GM12878 (cell line): ENCODE measurements around the gene CHRNE. TPM values are rescaled to one million over a fixed set of nuclear protein-coding genes. Genes with fewer than 3 reads are reported as not detected.
"Not testable (repeated sequence)": the region's sequence is repeated elsewhere in the genome, so short reads cannot be mapped to it uniquely, and the experiment has no call there.

Experiments
- ATAC-seq: fragments of 200-7000 bp; cut with Tn5 transposase; 3 replicates; pipeline ENCODE4 v1.9.1; 2020; ENCODE audit warnings: mild to moderate bottlenecking, moderate library complexity
- BruUV-seq: library from RNA; stranded (reverse); fragments of 400-500 nt; replicated peaks from 2 replicates; lab custom pipeline; 2021; lab: Mats Ljungman, UMichigan
- CTCF ChIA-PET: fragments of 300-600 bp; sonication (Branson Sonifier 250); formaldehyde crosslinking; extraction: SDS; loops from one replicate; lab custom pipeline; 2021; ENCODE audit warnings: inconsistent platforms; lab: Yijun Ruan, JAX
- POLR2A ChIA-PET: fragments of 350-600 bp; formaldehyde crosslinking; extraction: SDS; loops from one replicate; lab custom pipeline; 2021; ENCODE audit warnings: inconsistent platforms; lab: Charles Lee
- RAD21 ChIA-PET: fragments of 300-600 bp; sonication (Branson Sonifier 250); formaldehyde crosslinking; loops from one replicate; lab custom pipeline; 2023; ENCODE audit warnings: antibody characterized with exemption; ENCODE audit not compliant: unreplicated experiment; lab: Charles Lee
- SMC1A ChIA-PET: fragments of 300-600 bp; sonication (Branson Sonifier 250); formaldehyde crosslinking; loops from one replicate; lab custom pipeline; 2023; ENCODE audit not compliant: unreplicated experiment, uncharacterized antibody; lab: Charles Lee
- DNase-seq: peaks from one replicate; pipeline ENCODE4 v3.0.0-alpha.2; 2011; ENCODE audit warnings: low read depth, low spot score
- FAIRE-seq: peaks from 3 replicates; lab custom pipeline; 2011; peaks lifted over from hg19 to GRCh38; lab: Jason Lieb, UNC
- H2AFZ ChIP-seq: 2 replicates; pipeline ENCODE4 v1.6.0; 2011; ENCODE audit warnings: low read depth, low read length, control low read depth; ENCODE audit not compliant: control insufficient read depth
- H3K27ac ChIP-seq: 2 replicates; pipeline ENCODE4 v1.5.1; 2011; ENCODE audit warnings: control low read depth; ENCODE audit not compliant: control insufficient read depth, insufficient read depth
- H3K27me3 ChIP-seq, 2 experiments: replicated peaks in 1 of 2; 2 replicates each; pipeline versions ENCODE4 v1.6.0 to v1.6.1; 2011; ENCODE audit warnings: low read length in 1 of 2; ENCODE audit not compliant: control insufficient read depth in 2 of 2, insufficient read depth in 2 of 2
- H3K36me3 ChIP-seq, 2 experiments: 2 replicates each; pipeline ENCODE4 v1.5.1; 2011; ENCODE audit warnings: low read length in 1 of 2; ENCODE audit not compliant: control insufficient read depth in 2 of 2, insufficient read depth in 2 of 2
- H3K4me1 ChIP-seq: 2 replicates; pipeline ENCODE4 v1.6.1; 2011; ENCODE audit warnings: mild to moderate bottlenecking, low read length, moderate library complexity, mixed read lengths; ENCODE audit not compliant: control insufficient read depth, insufficient read depth
- H3K4me2 ChIP-seq: 2 replicates; pipeline ENCODE4 v1.6.0; 2011; ENCODE audit warnings: control low read depth; ENCODE audit not compliant: control insufficient read depth, insufficient read depth
- H3K4me3 ChIP-seq: fragments of 200-600 bp; sonication (generic); 2 replicates; pipeline ENCODE4 v1.5.1; 2016
- H3K79me2 ChIP-seq: 2 replicates; pipeline ENCODE4 v1.6.0; 2011; ENCODE audit warnings: low read length; ENCODE audit not compliant: control insufficient read depth, insufficient read depth
- H3K9ac ChIP-seq: 2 replicates; pipeline ENCODE4 v1.8.0; 2011; ENCODE audit warnings: low read length, control low read depth, mixed read lengths; ENCODE audit not compliant: control insufficient read depth, insufficient read depth
- H3K9me3 ChIP-seq: replicated peaks from 3 replicates; pipeline ENCODE4 v1.5.1; 2011; ENCODE audit warnings: mild to moderate bottlenecking, low read length; ENCODE audit not compliant: control insufficient read depth, insufficient read depth
- H4K20me1 ChIP-seq: 2 replicates; pipeline ENCODE4 v1.6.0; 2011; ENCODE audit not compliant: control insufficient read depth, insufficient read depth
- CBFB ChIP-seq: IDR thresholded peaks from 2 replicates; pipeline ENCODE4 v1.6.1; 2016; ENCODE audit warnings: antibody characterized with exemption, low read depth
- MTA3 ChIP-seq: IDR thresholded peaks from 2 replicates; pipeline ENCODE4 v1.6.1; 2012; ENCODE audit warnings: low read length, inconsistent platforms, borderline replicate concordance
- WGBS: methylation state at CpG from one replicate; pipeline ENCODE4 v1.1.6; 2016; ENCODE audit warnings: low lambda C conversion rate; ENCODE audit not compliant: insufficient replicate concordance, insufficient coverage; ENCODE audit errors: missing lambda C conversion rate; 5-methylcytosine and 5-hydroxymethylcytosine counted together
- in situ Hi-C: fragments of 300-500 bp; cut with MboI; formaldehyde crosslinking; loops from 9 replicates; pipeline ENCODE4 v1.14.3; 2018; ENCODE audit warnings: mixed read lengths
- intact Hi-C: fragments of 100-400 bp; cut with micrococcal nuclease; formaldehyde crosslinking; loops from one replicate; pipeline ENCODE4 v1.14.2; 2022; ENCODE audit not compliant: unreplicated experiment
- polyA plus RNA-seq, 11 experiments: library from polyadenylated mRNA; depleted of rRNA in 4 of 11; unstranded in 6 of 11; stranded (reverse) in 5 of 11; fragments of >200 nt; fragmentation: Nextera tagmentation in 4 of 11; fragmentation: Illumina TruSeq in 1 of 11; extraction: Ambion mirVana in 4 of 11; extraction: Trizol in 1 of 11; gene quantifications; 1 replicate in 1 of 11; 2 replicates in 10 of 11; pipeline versions ENCODE4 v1.2.1 to v1.2.3, GENCODE V29; 2011 to 2016; ENCODE audit warnings: inconsistent platforms in 2 of 11, missing spikeins in 2 of 11, low read depth in 1 of 11
- total RNA-seq, 4 experiments: library from RNA; depleted of rRNA in 3 of 4; stranded (reverse); fragments of >200 nt in 3 of 4; fragmentation: Illumina TruSeq in 1 of 4; extraction: Trizol in 1 of 4; gene quantifications; 2 replicates each; pipeline versions ENCODE4 v1.2.1 to v1.2.3, GENCODE V29; 2013 to 2021
- TF ChIP-seq, protein P1 (sequence below): IDR thresholded peaks from 2 replicates; pipeline ENCODE4 v1.6.1; 2012; ENCODE audit warnings: mild to moderate bottlenecking, low read depth, low read length

Gene CHRNE
- total and polyA plus RNA-seq, 10 of the 15 experiments (the other 5 are each of a cell fraction or from before 2014, with no cell fraction given) = 0.05 to 0.11 (median 0.08) TPM; not detected in 6

DNA sequence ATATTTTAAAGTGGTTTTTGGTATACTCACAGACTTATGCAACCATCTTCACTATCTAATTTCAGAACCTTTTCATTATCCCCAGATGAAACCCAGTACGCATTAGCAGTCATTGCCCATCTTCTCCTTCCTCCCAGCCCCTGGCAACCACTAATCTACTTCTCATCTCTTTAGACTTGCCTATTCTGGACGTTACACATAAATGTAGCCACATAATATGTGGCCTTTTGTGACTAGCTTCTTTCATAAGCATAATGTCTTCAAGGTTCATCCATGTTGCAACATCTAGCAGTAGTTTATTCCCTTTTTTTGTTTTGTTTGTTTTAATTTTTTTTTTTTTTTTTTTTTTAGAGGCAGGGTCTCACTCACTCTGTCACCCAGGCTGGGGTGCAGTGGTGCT lies 32.0 kb downstream of the CHRNE start:
- 67% methylated on average over 2 of the region's 2 CpGs for WGBS
- no peaks in the 10 kb centered on the region for H3K9me3 ChIP-seq
- FAIRE-seq (no peak), ATAC-seq (no peak), DNase-seq (no peak)
- H3K4me3 ChIP-seq = no peak overlapping the region
- no peak overlapping the region for H3K4me2 ChIP-seq
- H3K9ac ChIP-seq = no peak overlapping the region
- intact Hi-C loops (no loop called here), in situ Hi-C loops (no loop called here)
- H3K27ac ChIP-seq = no peak overlapping the region
- POLR2A ChIA-PET = interaction anchor here (0.7 kb wide), 1 partner anchor 84 kb away, joined by 4 read pairs; no protein-coding TSS in a partner anchor
- no TSS peak for BruUV-seq
- no peak overlapping the region for H2AFZ ChIP-seq
- no peaks in the 10 kb centered on the region for H3K27me3 ChIP-seq
- H3K36me3 ChIP-seq = 0 out of 4 replicates have a peak, but pooled peaks cover 0 to 3% of the 10 kb centered on the region in 2 experiments
- no peaks in the 10 kb centered on the region for H3K4me1 ChIP-seq
- RAD21 ChIA-PET = interaction anchor here (1.0 kb wide), 1 partner anchor 304 kb away, joined by 3 read pairs; no protein-coding TSS in a partner anchor
- CTCF ChIA-PET = no interaction called here
- no peak for TF ChIP-seq CBFB
- TF ChIP-seq, protein P1, sequence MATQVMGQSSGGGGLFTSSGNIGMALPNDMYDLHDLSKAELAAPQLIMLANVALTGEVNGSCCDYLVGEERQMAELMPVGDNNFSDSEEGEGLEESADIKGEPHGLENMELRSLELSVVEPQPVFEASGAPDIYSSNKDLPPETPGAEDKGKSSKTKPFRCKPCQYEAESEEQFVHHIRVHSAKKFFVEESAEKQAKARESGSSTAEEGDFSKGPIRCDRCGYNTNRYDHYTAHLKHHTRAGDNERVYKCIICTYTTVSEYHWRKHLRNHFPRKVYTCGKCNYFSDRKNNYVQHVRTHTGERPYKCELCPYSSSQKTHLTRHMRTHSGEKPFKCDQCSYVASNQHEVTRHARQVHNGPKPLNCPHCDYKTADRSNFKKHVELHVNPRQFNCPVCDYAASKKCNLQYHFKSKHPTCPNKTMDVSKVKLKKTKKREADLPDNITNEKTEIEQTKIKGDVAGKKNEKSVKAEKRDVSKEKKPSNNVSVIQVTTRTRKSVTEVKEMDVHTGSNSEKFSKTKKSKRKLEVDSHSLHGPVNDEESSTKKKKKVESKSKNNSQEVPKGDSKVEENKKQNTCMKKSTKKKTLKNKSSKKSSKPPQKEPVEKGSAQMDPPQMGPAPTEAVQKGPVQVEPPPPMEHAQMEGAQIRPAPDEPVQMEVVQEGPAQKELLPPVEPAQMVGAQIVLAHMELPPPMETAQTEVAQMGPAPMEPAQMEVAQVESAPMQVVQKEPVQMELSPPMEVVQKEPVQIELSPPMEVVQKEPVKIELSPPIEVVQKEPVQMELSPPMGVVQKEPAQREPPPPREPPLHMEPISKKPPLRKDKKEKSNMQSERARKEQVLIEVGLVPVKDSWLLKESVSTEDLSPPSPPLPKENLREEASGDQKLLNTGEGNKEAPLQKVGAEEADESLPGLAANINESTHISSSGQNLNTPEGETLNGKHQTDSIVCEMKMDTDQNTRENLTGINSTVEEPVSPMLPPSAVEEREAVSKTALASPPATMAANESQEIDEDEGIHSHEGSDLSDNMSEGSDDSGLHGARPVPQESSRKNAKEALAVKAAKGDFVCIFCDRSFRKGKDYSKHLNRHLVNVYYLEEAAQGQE = no peak
- no peak for TF ChIP-seq MTA3
- TF ChIP-seq, all 136 proteins: peak for 0
- SMC1A ChIA-PET = no interaction called here
- Histone ChIP-seq H4K20me1 (no peaks in the 10 kb centered on the region), H3K79me2 (no peaks in the 10 kb centered on the region)

DNA sequence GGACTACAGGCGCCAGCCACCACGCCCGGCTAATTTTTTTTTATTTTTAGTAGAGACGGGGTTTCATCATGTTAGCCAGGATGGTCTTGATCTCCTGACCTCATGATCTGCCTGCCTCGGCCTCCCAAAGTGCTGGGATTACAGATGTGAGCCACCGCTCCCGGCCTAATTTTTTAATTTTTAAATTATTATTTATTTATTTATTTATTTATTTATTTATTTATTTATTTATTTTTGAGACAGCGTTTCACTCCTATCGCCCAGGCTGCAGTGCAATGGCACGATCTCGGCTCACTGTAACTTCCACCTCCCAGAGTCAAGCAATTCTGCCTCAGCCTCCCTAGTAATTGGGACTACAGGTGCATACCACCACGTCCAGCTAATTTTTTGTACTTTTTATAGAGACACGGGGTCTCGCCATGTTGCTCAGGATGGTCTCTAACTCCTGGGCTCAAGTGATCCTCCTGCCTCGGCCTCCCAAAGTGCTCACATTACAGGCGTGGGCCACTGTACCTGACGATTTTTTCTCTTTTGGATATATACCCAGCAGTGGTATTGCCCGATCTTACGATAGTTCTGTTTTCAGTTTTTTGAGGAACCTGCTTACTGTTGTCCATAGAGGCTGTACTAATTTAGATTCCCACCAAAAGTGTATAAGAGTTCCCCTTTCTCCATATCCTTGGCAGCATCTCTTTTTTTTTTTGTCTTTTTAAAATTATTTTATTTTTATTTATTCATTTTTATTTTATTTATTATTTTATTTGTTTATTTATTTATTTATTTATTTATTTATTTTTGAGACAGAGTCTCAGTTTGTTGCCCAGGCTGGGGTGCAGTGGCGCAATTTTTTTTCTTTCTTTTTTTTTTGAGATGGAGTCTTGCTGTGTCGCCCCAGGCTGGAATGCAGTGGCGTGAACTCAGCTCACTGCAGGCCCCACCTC lies 33.6 kb downstream of the CHRNE start:
- H4K20me1 ChIP-seq, POLR2A ChIA-PET, H3K9ac ChIP-seq, H3K9me3 ChIP-seq, RAD21 ChIA-PET, ATAC-seq, H3K27me3 ChIP-seq, H3K79me2 ChIP-seq, H3K27ac ChIP-seq, DNase-seq, H3K4me3 ChIP-seq, in situ Hi-C loops, H2AFZ ChIP-seq, BruUV-seq, FAIRE-seq, H3K4me1 ChIP-seq, intact Hi-C loops, H3K36me3 ChIP-seq, H3K4me2 ChIP-seq: not testable (repeated sequence)
- 97% methylated on average over 21 of the region's 22 CpGs for WGBS
- CTCF ChIA-PET = interaction anchor here (0.6 kb wide), 1 partner anchor 9 kb away, joined by 4 read pairs; no protein-coding TSS in a partner anchor
- SMC1A ChIA-PET = interaction anchor here (0.6 kb wide), 1 partner anchor 11 kb away, joined by 3 read pairs; no protein-coding TSS in a partner anchor

- H3K9me3 ChIP-seq, H3K27ac ChIP-seq, H3K27me3 ChIP-seq, BruUV-seq, H3K36me3 ChIP-seq, H3K79me2 ChIP-seq, H3K4me2 ChIP-seq, H3K9ac ChIP-seq, SMC1A ChIA-PET, DNase-seq, intact Hi-C loops, H3K4me3 ChIP-seq, FAIRE-seq, H3K4me1 ChIP-seq, in situ Hi-C loops, ATAC-seq, H4K20me1 ChIP-seq, H2AFZ ChIP-seq: not testable (repeated sequence)
- RAD21 ChIA-PET = interaction anchor here (0.6 to 1.2 kb wide), 3 partner anchors 16 to 157 kb away, joined by 3 to 4 read pairs (median 3); partner anchors contain the start of gene ARRB2
- POLR2A ChIA-PET = interaction anchor here (0.6 kb wide), 1 partner anchor 17 kb away, joined by 5 read pairs; no protein-coding TSS in a partner anchor
- 98% methylated on average over 5 of the region's 5 CpGs for WGBS
- CTCF ChIA-PET = interaction anchor here (1.0 kb wide), 1 partner anchor 9 kb away, joined by 3 read pairs; no protein-coding TSS in a partner anchor
These were observed 35.4 kb downstream of the CHRNE start for GRCh38 chr17:4867535-4867934.
